Ureter (tissue), 1 donor: ENCODE results near the gene FIBIN. TPM values are rescaled to one million over a fixed set of nuclear protein-coding genes. Genes with fewer than 3 reads are reported as not detected.
A peak's percentile ranks its signal among the peaks of the same experiment; 100 is the strongest.

Experiments used
- DNase-seq: peaks from one replicate; pipeline ENCODE4 v3.0.0-alpha.2; 2020; ENCODE audit warnings: low spot score
- total RNA-seq: library from RNA; stranded (reverse); gene quantifications from one replicate; pipeline ENCODE4 v1.2.4, GENCODE V29; 2023
- donor health status: DM: yes; HTN: yes; CAD: no.

Gene FIBIN
- total RNA-seq, 1 donor from 2014 or later, result 6.1 TPM

DNA sequence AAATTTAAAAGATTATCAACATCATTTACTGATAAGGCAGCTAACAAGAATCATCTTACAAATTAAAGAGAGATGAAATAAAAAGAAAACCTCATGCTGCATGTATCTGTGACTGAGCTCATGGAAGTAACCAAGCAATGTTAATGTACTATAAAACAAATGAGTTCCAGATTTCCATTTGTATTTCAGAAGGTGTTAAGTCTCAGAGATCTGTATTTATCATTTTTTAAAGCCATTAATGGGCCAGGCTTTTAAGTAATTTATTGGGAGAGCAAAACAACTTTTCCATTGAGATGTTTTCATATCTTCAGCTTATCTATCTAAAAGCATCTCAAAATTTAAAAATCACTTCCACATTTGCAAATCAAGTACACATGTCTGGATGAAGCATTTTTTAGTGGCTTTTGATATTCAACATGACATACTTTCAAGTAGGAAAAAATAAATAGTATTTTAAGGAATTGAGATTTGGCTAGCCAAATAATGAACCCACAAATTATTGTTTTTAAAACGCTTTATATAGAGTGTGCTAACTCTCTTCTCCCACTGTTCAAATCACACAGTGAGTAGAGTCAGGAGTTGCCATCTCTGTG is 28.8 kb downstream of the FIBIN start:
- no peak for DNase-seq

DNA sequence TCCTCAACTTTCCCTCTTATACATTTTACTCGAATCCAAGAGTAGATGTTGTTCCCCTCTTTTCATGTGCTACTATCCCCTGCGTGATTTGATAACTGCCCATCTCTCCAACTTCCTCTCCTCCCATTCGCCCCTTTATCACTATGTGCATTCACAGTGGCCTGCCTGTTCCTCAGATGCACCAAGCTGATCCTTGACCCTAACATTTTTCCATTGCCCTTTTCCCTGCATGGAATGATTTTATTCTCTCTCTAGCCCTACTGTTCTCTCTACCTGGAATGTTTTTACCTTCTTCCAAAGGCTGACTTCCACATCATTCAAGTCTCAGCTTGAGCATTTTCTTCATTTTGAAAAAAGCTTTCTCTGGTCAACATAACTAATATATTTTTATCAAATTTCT is 31.0 kb downstream of the FIBIN start:
- DNase-seq, result no peak

DNA sequence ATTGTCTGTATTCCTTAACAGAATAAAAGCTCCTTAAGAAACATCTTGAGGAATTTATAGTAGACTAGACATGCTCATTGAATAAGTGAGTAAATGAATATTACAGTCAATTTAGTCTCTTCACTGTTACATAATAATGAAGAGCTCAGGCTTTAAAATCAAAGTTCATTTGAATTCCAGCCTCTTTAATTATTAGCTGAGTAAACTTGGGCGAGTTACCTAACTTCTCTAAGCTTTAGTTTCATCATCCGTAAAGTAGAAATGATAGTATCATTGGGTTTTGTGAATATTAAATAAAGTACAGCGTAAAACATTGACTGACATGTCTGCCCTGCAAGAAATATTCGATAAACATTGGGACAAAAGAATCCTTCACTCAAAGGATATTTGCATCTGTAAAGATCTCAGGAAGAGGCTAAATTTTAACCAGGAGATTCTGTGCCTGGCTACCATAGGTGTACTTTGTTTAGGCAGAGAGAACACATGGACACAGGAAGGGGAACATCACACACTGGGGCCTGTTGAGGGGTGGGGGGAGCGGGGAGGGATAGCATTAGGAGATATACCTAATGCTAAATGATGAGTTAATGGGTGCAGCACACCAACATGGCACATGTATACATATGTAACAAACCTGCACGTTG is 31.5 kb downstream of the FIBIN start:
- DNase-seq, result no peak

DNA sequence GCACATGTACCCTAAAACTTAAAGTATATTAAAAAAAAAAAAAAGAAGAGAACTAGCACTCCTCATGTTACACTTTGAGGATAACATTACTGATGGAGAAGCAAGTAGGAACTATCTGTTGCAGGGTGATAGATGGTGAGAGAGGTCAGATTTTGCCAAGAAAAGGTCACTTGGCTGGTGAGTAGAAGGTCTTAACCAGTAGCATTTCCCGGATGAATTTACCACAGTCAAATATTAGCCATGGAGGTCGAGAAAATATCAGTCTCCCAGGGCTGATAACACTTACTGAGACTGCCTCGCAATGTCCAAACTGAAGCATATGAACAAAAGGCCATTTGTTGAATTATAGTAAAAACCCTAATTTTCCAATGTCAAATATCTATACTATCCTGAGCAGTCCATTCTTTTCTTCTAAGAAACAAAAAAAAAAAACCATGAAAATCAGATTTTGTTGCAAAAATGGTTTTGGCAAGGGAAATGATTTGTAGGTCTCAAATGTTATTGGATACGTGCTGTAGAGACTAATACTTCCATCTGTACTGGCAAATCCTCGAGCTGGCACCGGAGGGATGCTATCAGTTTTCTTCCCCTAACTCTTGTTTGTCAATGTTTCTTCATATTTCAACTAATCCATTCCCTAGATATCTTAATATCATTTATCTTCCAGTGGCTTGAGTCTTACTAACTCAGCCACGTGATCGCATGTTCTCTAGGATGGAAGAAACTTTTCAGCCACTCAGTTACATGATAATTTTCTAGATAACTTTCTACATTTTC is 32.2 kb downstream of the FIBIN start:
- no peak for DNase-seq

DNA sequence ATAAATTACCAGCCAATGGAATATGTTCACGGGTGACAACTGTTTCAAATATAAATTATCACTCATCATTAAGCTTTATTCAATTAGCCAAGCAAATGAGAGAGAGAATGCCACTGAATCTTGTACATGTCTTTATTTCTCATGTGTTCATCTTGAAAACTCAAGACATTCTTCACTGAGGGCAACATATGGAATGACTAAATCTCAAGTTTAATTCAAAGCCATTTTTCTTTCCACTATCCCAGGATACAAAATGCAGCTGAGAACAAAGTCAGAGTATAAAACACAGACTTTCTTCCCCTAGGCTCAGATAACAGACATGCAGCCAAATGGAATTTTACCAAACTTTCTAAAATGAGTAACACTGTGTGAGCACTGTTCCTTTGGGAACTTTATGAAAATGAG is 34.7 kb downstream of the FIBIN start:
- no peak for DNase-seq

DNA sequence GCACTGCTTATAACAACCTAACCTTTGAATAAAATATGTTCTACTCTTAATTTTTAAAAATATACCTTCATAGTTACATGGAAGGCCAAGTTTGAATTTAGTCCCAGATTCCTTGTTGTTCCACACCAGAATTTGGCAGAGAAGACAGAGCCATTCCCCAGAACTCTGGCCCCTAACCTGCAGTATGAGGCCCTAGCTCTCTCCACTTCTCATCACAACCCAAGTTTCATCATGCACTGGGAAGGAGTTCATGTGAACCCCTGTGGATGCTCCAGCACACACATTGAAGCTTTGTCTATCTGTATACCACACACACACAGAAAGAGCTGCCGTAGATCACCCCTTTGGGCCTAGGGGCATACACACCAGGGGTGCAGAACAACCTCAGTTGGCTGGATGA is 36.1 kb downstream of the FIBIN start:
- DNase-seq, result no peak

DNA sequence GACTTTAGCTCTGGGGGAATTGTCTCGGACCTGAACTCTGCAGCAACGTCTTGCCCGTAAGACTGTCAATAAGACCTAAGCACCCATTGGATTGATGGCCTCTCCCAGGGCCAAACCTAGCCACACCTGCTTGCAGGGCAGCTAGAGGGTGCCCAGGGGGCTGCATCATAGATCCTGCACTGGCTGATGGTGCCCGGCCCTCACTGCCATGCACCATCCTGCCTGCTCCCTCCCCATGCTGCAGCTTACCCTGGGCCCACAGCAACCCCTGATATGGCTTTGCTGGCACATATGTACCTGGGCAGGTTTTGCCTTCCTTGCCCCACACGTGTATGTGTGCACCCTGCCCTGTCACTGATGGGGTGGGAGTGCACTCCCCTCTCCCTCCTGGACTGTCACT is 37.8 kb downstream of the FIBIN start:
- DNase-seq, result no peak

DNA sequence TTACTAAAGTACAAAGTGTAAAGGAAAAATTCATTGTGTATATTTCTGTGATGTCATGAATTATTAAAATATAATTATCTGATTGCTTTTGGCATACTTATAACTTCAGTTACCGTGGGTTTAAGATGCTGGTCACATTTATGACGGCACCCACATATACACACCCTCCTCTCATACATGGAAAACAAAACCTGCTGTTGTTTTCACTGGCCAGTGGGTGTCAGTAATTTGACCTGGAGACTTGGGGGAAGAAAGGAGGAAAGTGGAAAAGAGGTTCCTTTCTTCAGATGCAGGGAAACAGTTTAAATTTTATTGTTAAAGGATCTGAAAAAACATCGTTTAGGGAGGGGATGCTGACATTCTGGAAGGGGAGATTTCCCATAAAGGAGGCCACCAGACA is 46.0 kb downstream of the FIBIN start:
- DNase-seq, result no peak

DNA sequence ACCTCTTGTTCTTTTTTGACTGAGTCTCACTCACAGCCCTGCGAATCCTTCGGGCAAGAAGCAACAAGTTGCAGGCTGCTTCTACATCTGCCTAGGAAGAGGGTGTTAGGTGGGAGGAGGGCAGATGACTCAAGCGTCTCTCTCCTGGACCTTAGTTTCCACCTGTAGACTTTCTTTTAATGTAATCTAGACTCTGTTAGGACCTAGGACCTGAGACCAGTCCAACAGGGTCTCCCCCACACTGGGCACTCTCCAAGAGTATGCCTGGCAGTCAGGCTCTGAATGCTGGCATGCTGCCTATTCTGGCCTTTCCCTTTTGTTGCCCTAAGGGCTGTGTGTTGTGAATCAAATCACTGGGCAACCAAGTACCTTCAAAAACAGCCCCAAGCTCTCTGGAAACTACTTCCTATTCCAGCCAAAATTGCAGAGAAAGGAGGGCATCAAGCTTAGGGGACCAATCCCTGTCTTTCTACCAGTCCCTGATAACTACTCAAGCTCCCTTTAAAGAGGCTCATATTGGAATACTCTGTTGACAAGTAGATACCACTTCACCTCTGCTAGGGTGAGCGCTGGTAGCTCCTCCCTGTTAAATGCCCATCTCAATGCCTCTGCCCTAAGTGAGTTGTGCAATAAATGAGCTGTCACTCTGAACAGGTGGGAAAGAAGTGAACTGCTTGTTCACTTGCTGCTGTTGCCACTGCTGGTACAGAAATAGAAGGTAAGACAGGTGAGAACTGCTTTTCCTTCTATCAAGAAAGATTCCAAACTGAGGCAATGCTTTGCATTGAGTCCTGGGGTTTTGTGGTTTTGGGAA is 46.6 kb downstream of the FIBIN start, which contains the start of gene BBOX1:
BBOX1 (plus strand) TSS at position 514 of the 814 bp plus-strand sequence. CDS start 14,616 bp downstream, outside the sequence.
- peak; percentile 57 for DNase-seq

DNA sequence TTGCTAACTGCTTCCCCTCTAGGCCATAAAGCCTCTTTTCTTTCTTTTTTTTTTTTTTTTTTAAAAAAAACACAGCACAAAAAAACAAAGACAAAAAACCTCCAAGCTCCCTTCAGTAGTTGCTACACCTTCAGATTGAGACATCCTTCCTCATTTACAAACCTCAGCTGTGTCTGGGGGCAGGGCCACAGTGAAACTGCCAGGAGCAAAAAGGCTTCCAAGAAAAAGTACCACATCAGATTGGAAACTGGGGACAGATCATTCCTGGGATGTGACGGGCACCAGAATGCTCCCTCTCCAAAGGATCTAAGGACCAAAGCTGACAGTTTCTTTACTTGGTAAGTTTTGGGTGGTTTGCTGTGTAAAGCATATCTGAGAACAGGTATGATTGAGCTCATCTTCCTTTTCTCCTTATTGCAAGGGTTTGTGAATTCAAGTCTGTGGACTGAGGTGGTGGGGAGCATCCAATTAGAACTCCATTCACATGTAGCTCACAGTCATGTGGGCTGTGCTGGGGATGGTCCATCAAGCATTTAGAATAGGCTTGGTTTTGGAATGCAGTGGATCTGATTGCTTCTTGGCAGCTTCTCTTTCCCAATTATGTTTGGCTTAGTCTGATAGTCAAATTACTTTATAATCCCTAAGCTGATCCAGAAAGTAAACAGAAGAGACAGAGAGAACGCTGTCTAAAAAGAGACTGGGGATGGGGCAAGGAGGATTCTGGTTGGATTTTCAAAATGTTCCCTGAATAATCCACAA is 47.4 kb downstream of the FIBIN start:
- no peak for DNase-seq

Other genes starting within 250 kb of the FIBIN start
- gene BBOX1, start 46.7 kb downstream of the FIBIN start, total RNA-seq, result 0.73 TPM